ENCODE measurements around the gene PRDM4.

DNA sequence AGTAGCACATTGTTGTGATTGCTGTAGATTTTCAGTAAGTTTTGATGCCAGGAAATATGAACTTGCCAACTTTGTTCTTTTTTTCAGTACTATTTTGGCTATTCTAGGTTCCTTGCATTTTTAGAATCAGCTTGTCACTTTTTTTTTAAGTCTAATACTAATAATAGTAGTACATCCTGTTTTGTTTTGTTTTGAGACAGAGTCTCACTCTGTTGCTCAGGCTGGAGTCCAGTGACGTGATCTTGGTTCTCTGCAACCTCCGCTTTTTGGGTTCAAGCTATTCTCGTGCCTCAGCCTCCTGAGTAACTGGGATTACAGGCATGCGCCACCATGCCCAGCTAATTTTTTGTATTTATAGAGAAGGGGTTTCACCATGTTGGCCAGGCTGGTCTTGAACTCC, 58.8 kb downstream of the PRDM4 start:
- TF ChIP-seq CREM (CRISPR knock-in tag; IDR thresholded peaks at IDR 0.05) (no peak), SP1 (CRISPR knock-in tag; conservative IDR thresholded peaks at IDR 0.05) (no peak), KAT7 (CRISPR knock-in tag; IDR thresholded peaks at IDR 0.05; ENCODE audit: borderline replicate concordance) (no peak), IRF2 (CRISPR knock-in tag; IDR thresholded peaks at IDR 0.05; ENCODE audit: borderline replicate concordance, low read depth) (no peak), RELA (CRISPR knock-in tag; IDR thresholded peaks at IDR 0.05; ENCODE audit: borderline replicate concordance) (no peak), NFYB (CRISPR knock-in tag; conservative IDR thresholded peaks at IDR 0.05; ENCODE audit: low read depth) (no peak), FOXP1 (CRISPR knock-in tag; IDR thresholded peaks at IDR 0.05; ENCODE audit: borderline replicate concordance) (no peak)
- TF ChIP-seq, protein P1, sequence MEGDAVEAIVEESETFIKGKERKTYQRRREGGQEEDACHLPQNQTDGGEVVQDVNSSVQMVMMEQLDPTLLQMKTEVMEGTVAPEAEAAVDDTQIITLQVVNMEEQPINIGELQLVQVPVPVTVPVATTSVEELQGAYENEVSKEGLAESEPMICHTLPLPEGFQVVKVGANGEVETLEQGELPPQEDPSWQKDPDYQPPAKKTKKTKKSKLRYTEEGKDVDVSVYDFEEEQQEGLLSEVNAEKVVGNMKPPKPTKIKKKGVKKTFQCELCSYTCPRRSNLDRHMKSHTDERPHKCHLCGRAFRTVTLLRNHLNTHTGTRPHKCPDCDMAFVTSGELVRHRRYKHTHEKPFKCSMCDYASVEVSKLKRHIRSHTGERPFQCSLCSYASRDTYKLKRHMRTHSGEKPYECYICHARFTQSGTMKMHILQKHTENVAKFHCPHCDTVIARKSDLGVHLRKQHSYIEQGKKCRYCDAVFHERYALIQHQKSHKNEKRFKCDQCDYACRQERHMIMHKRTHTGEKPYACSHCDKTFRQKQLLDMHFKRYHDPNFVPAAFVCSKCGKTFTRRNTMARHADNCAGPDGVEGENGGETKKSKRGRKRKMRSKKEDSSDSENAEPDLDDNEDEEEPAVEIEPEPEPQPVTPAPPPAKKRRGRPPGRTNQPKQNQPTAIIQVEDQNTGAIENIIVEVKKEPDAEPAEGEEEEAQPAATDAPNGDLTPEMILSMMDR (IDR thresholded peaks at IDR 0.05), result no peak
